A673 (cell line): ENCODE measurements around the gene ACHE. TPM values are rescaled to one million over a fixed set of nuclear protein-coding genes. Genes with fewer than 3 reads are reported as not detected.

Source experiments
- BruUV-seq: library from RNA; stranded (reverse); fragments of 400-500 nt; replicated peaks from 2 replicates; lab custom pipeline; 2021; lab: Mats Ljungman, UMichigan
- CTCF ChIA-PET: fragments of 300-600 bp; sonication (Branson Sonifier 250); formaldehyde crosslinking; loops from one replicate; lab custom pipeline; 2022; ENCODE audit warnings: antibody characterized with exemption; lab: Charles Lee
- POLR2A ChIA-PET: fragments of 300-600 bp; sonication (Branson Sonifier 250); formaldehyde crosslinking; loops from one replicate; lab custom pipeline; 2022; ENCODE audit warnings: antibody characterized with exemption; ENCODE audit not compliant: low non-redundant PET; lab: Charles Lee
- DNase-seq: peaks from one replicate; pipeline ENCODE4 v3.0.0-alpha.2; 2015; ENCODE audit warnings: low spot score
- H3K27ac ChIP-seq: fragments of 200-600 bp; sonication (generic); 2 replicates; pipeline ENCODE4 v1.5.1; 2016; ENCODE audit warnings: mixed run types, low read depth, mild to moderate bottlenecking, mixed read lengths, antibody characterized with exemption, low read length; ENCODE audit not compliant: poor library complexity, severe bottlenecking
- H3K27me3 ChIP-seq: fragments of 200-600 bp; sonication (generic); replicated peaks from 2 replicates; pipeline ENCODE4 v1.6.1; 2017; ENCODE audit warnings: mixed run types, low read depth, mild to moderate bottlenecking, mixed read lengths, antibody characterized with exemption, low read length; ENCODE audit not compliant: insufficient read depth, poor library complexity
- H3K36me3 ChIP-seq: fragments of 200-600 bp; sonication (generic); 2 replicates; pipeline ENCODE4 v1.6.1; 2016; ENCODE audit warnings: mixed run types, mild to moderate bottlenecking, mixed read lengths, antibody characterized with exemption, low read length; ENCODE audit not compliant: insufficient read depth, poor library complexity, severe bottlenecking
- H3K4me1 ChIP-seq: fragments of 200-600 bp; sonication (generic); 2 replicates; pipeline ENCODE4 v1.6.1; 2017; ENCODE audit warnings: mixed run types, mild to moderate bottlenecking, mixed read lengths, antibody characterized with exemption, low read length; ENCODE audit not compliant: insufficient read depth, poor library complexity, severe bottlenecking
- H3K4me3 ChIP-seq: fragments of 200-600 bp; sonication (generic); 2 replicates; pipeline ENCODE4 v1.5.1; 2016; ENCODE audit warnings: low read depth, mixed run types, mild to moderate bottlenecking, mixed read lengths, low read length; ENCODE audit not compliant: poor library complexity, severe bottlenecking
- H3K9me3 ChIP-seq: fragments of 200-600 bp; sonication (generic); 2 replicates; pipeline ENCODE4 v1.6.1; 2016; ENCODE audit warnings: mixed run types, low read depth, mild to moderate bottlenecking, mixed read lengths, antibody characterized with exemption, low read length; ENCODE audit not compliant: poor library complexity, severe bottlenecking
- EZH2 ChIP-seq: fragments of 200-600 bp; sonication (generic); IDR thresholded peaks from 2 replicates; pipeline ENCODE4 v1.6.1; 2017; ENCODE audit warnings: borderline replicate concordance, low read depth, mild to moderate bottlenecking, mixed read lengths, antibody characterized with exemption, low read length; ENCODE audit not compliant: poor library complexity, severe bottlenecking
- intact Hi-C: fragments of 100-400 bp; cut with micrococcal nuclease; formaldehyde crosslinking; loops from one replicate; pipeline ENCODE4 v1.10.0; 2022; ENCODE audit not compliant: unreplicated experiment
- total RNA-seq: library from RNA; stranded (reverse); gene quantifications from 2 replicates; pipeline ENCODE4 v1.2.3, GENCODE V29; 2021
- TF ChIP-seq, protein P1 (sequence below): fragments of 300-800, 200-600 bp; sonication (generic); conservative IDR thresholded peaks from 2 replicates; pipeline ENCODE4 v1.5.1; 2017; ENCODE audit warnings: low read depth, mild to moderate bottlenecking, antibody characterized with exemption, low read length, moderate library complexity, mixed read lengths

Gene ACHE
- total RNA-seq, 1 experiment from 2014 or later: 0.52 TPM

DNA sequence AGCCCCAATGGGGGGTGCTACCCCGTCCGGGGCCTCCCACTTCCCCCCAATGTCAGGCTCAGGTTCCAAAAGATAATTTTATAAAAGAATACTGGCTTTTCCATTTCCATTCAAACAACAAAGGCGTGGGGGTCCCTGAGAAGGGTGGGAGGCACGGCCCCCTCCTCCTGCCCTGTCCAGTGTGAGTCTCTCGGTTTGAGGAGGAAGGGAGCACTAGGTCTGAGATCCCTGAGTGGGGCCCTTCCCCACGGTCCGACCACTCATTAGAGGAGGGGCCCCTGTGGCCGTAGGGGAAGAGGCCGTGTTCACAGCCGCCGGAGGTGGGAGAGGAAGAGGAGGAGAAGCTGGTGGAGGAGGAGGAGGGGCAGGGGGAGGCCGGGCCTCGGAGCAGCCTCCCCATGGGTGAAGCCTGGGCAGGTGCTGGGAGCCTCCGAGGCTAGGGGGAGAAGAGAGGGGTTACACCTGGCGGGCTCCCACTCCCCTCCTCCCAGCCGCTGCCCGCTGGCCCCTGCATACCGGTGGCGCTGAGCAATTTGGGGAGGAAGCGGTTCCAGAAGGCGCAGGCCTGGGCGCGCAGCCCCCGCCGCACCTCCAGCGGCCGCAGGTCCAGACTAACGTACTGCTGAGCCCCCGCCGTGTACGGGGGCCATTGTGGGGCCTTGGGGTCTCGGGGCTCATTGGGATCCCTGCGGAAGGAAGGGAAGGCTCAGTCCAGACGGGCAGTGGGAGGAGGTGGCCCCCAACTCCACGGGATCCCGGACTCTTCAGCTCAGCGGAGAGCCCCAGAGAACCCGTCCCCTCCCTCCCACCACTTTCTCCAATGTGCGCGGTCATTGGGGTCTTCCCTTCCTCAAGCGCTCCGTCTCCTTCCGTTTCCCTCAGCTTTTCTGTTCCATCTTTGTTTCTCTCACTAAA lies 4.8 kb downstream of the ACHE start:
- Histone ChIP-seq H3K27ac (no peak overlapping the region), H3K27me3 (peaks cover under 1% of the 10 kb centered on the region), H3K9me3 (no peaks in the 10 kb centered on the region), H3K4me3 (peak overlapping the region; percentile 56), H3K4me1 (peaks cover 25% of the 10 kb centered on the region), H3K36me3 (peaks cover 30% of the 10 kb centered on the region)
- intact Hi-C loops: loop anchor here (10.0 kb wide), 1 partner anchor 304 kb away; no protein-coding TSS in a partner anchor
- no peak for TF ChIP-seq EZH2
- TF ChIP-seq, protein P1, sequence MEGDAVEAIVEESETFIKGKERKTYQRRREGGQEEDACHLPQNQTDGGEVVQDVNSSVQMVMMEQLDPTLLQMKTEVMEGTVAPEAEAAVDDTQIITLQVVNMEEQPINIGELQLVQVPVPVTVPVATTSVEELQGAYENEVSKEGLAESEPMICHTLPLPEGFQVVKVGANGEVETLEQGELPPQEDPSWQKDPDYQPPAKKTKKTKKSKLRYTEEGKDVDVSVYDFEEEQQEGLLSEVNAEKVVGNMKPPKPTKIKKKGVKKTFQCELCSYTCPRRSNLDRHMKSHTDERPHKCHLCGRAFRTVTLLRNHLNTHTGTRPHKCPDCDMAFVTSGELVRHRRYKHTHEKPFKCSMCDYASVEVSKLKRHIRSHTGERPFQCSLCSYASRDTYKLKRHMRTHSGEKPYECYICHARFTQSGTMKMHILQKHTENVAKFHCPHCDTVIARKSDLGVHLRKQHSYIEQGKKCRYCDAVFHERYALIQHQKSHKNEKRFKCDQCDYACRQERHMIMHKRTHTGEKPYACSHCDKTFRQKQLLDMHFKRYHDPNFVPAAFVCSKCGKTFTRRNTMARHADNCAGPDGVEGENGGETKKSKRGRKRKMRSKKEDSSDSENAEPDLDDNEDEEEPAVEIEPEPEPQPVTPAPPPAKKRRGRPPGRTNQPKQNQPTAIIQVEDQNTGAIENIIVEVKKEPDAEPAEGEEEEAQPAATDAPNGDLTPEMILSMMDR: no peak
- no TSS peak for BruUV-seq
- POLR2A ChIA-PET: interaction anchor here (0.8 kb wide), 1 partner anchor 16 kb away, joined by 4 read pairs; the partner anchor contains the start of gene SRRT
- DNase-seq: no peak
- CTCF ChIA-PET: interaction anchor here (1.6 kb wide), 1 partner anchor 91 kb away, joined by 9 read pairs; no protein-coding TSS in a partner anchor

DNA sequence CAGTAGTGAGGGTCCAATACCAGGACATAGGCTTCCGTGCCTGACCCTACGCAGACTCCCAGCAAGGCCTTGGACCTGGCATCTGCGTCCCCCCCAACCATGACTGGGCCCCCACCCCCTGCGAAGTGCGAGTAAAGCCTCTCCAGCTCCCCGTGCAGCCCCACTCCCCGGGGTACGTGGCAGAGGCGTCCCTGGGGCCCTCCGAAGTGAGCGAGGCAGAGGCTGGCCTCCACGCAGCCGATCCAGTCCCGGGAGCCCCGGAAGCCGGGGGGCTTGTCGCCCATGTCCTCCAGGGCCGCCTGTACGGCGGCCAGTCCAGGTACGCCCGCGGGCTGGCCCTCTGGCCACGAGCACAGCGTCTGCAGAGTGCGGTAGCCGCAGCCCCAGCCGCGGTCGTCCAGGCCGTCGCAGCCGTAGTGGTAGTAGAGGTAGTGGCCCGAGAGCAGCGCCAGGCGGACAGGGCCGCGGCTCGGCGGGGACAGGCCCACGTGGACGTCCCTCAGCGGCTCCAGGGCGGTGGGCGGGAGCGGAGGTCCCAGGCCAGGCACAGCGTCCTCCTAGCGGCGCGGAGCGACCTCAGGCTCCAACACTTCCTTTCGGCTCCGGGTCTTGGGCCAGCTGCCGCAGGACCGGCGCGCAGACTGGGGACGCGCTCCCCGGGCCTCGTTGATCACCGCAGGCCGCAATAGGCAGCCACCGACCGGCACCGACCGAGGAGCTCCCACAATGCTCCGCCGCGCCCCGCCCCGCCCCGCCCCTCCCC lies 6.5 kb downstream of the ACHE start, which contains the start of gene UFSP1:
Gene UFSP1 (minus strand): TSS at position 728 of the 763 bp plus-strand sequence. CDS start 444 bp downstream, at position 284.
- intact Hi-C loops: no loop called here
- CTCF ChIA-PET: interaction anchor here (0.5 to 1.6 kb wide), 5 partner anchors 14 to 188 kb away, joined by 3 to 11 read pairs (median 9); partner anchors contain the start of gene SRRT

More for the DNA sequence above, 6.5 kb downstream of the ACHE start, which contains the start of gene UFSP1:
- Histone ChIP-seq H3K4me3 (peak within 1 kb of the TSS; percentile 56), H3K27ac (peak within 1 kb of the TSS; percentile 77), H3K4me1 (peaks cover 24% of the 10 kb centered on the region), H3K27me3 (no peaks in the 10 kb centered on the region), H3K9me3 (no peaks in the 10 kb centered on the region), H3K36me3 (peaks cover 46% of the 10 kb centered on the region)
- no TSS peak for BruUV-seq
- peak; percentile 28 for DNase-seq
- no peak for TF ChIP-seq EZH2
- TF ChIP-seq, protein P1: no peak
- POLR2A ChIA-PET: interaction anchor here (0.6 kb wide), 1 partner anchor 197 kb away, joined by 7 read pairs; no protein-coding TSS in a partner anchor
